Breast epithelium (tissue), 4 donors: ENCODE results near the gene CSRNP3. TPM values are rescaled to one million over a fixed set of nuclear protein-coding genes. Genes with fewer than 3 reads are reported as not detected.

Source experiments
- DNase-seq, 2 donors: peaks; one replicate each; pipeline ENCODE4 v3.0.0-alpha.2; 2019; ENCODE audit warnings: low spot score in 2 of 2
- H3K27ac ChIP-seq, 2 donors: fragments of 200-600 bp; sonication (generic) in 1 of 2; one replicate each; pipeline ENCODE4 v1.5.1; 2016 to 2019; ENCODE audit warnings: mild to moderate bottlenecking in 1 of 2
- H3K27me3 ChIP-seq, 2 donors: fragments of 200-600 bp; sonication (generic) in 1 of 2; one replicate each; pipeline versions ENCODE4 v1.5.1 to v1.6.0; 2017 to 2019; ENCODE audit warnings: control low read depth in 1 of 2, mild to moderate bottlenecking in 1 of 2
- H3K36me3 ChIP-seq: fragments of 200-600 bp; one replicate; pipeline ENCODE4 v1.5.1; 2019
- H3K4me1 ChIP-seq, 2 donors: fragments of 200-600 bp; sonication (generic); one replicate each; pipeline ENCODE4 v1.5.1; 2016 to 2019; ENCODE audit warnings: control low read depth in 1 of 2
- H3K4me3 ChIP-seq, 3 donors: fragments of 200-600 bp; sonication (generic); 1 replicate in 2 of 3; 2 replicates in 1 of 3; pipeline ENCODE4 v1.5.1; 2016 to 2019; ENCODE audit warnings: mild to moderate bottlenecking in 3 of 3, moderate library complexity in 2 of 3
- H3K9me3 ChIP-seq, 2 donors: fragments of 200-600 bp; sonication (generic) in 1 of 2; one replicate each; pipeline ENCODE4 v1.5.1; 2016 to 2019; ENCODE audit warnings: control low read depth in 1 of 2
- POLR2A ChIP-seq: fragments of 450-650 bp; IDR thresholded peaks from one replicate; pipeline ENCODE4 v1.6.1; 2016; ENCODE audit warnings: antibody characterized with exemption, mild to moderate bottlenecking, moderate library complexity
- POLR2AphosphoS5 ChIP-seq, 3 donors: sonication (generic); formaldehyde crosslinking; IDR thresholded peaks; one replicate each; pipeline ENCODE4 v1.6.1; 2017; ENCODE audit warnings: antibody characterized with exemption in 3 of 3
- intact Hi-C: fragments of 100-400 bp; cut with DNase I; formaldehyde crosslinking; loops from one replicate; pipeline ENCODE4 v1.15.1; 2023; ENCODE audit warnings: low total_unique reads
- total RNA-seq, 3 donors: library from RNA; depleted of rRNA; stranded (reverse); fragments of >200 nt; gene quantifications; one replicate each; pipeline ENCODE4 v1.1.0, GENCODE V29; 2016
- TF ChIP-seq, protein P1 (sequence below), 3 donors: fragments of 450-650 bp; IDR thresholded peaks; one replicate each; pipeline ENCODE4 v1.5.1; 2016 to 2017; ENCODE audit warnings: antibody characterized with exemption in 3 of 3, mild to moderate bottlenecking in 3 of 3, moderate library complexity in 3 of 3

CSRNP3 gene
- total RNA-seq, 3 donors from 2014 or later, result 1.4 to 10.0 (median 2.0) TPM

DNA sequence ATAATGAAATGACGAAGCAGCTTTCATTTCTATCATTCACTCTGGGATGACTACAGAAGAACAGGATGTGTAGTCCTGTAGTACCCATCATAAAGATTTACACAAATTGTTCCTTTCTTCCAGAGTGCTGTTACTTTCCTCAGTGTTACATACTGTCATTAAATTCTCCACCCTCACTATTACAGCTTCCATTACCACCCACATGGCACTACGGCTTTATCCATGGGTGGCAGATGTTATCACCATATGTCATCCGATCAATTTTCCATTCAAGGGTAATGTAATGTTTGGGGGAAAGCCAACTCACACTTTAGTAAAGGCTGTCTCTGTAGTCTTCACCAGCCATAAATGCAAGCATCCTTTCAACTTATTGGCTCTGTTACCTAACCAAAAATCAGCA lies 7.1 kb upstream of the CSRNP3 start:
- no peaks in the 10 kb centered on the region for H3K9me3 ChIP-seq
- DNase-seq, result no peak
- H3K27me3 ChIP-seq, result no peaks in the 10 kb centered on the region
- no peaks in the 10 kb centered on the region for H3K36me3 ChIP-seq
- no peak overlapping the region for H3K27ac ChIP-seq
- H3K4me1 ChIP-seq, result no peaks in the 10 kb centered on the region
- no peak for TF ChIP-seq POLR2A
- TF ChIP-seq, protein P1, sequence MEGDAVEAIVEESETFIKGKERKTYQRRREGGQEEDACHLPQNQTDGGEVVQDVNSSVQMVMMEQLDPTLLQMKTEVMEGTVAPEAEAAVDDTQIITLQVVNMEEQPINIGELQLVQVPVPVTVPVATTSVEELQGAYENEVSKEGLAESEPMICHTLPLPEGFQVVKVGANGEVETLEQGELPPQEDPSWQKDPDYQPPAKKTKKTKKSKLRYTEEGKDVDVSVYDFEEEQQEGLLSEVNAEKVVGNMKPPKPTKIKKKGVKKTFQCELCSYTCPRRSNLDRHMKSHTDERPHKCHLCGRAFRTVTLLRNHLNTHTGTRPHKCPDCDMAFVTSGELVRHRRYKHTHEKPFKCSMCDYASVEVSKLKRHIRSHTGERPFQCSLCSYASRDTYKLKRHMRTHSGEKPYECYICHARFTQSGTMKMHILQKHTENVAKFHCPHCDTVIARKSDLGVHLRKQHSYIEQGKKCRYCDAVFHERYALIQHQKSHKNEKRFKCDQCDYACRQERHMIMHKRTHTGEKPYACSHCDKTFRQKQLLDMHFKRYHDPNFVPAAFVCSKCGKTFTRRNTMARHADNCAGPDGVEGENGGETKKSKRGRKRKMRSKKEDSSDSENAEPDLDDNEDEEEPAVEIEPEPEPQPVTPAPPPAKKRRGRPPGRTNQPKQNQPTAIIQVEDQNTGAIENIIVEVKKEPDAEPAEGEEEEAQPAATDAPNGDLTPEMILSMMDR (IDR thresholded peaks at IDR 0.05), result no peak
- TF ChIP-seq POLR2AphosphoS5 (IDR thresholded peaks at IDR 0.05), result no peak
- intact Hi-C loops, result no loop called here
- H3K4me3 ChIP-seq, result no peak overlapping the region

- Histone ChIP-seq H3K4me3 (no peak overlapping the region), H3K27me3 (no peaks in the 10 kb centered on the region), H3K9me3 (no peaks in the 10 kb centered on the region), H3K4me1 (no peaks in the 10 kb centered on the region), H3K36me3 (no peaks in the 10 kb centered on the region), H3K27ac (no peak overlapping the region)
- intact Hi-C loops, result loop anchor here (5.0 kb wide), 1 partner anchor 391 kb away; no protein-coding TSS in a partner anchor
- no peak for DNase-seq
- TF ChIP-seq, protein P1 (IDR thresholded peaks at IDR 0.05), result no peak
- TF ChIP-seq POLR2A (no peak), POLR2AphosphoS5 (IDR thresholded peaks at IDR 0.05) (no peak)
These were observed 3.1 kb upstream of the CSRNP3 start for GRCh38 chr2:165466386-165466785.

DNA sequence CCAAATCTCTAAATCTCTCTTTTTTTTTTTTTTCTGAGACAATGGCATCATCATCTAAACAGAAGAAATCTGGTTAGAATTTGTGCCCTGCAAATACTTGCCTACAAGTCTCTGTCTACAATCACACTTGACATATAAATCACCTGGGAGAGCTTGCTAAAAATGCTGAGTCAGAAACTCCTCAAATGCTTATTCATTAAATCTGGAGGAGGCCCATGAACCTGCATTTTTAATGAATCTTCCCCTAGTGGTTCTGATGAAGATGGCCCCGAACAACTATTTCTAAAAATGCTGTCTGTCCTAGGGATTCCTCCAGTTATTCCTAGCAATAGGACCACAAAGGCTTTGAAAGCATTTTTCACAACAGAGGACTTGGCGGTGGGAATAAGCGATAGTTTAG lies 1.6 kb upstream of the CSRNP3 start:
- H3K36me3 ChIP-seq, result no peaks in the 10 kb centered on the region
- no peak overlapping the region for H3K4me3 ChIP-seq
- H3K27ac ChIP-seq, result no peak overlapping the region
- H3K27me3 ChIP-seq, result no peaks in the 10 kb centered on the region
- intact Hi-C loops, result loop anchor here (5.0 kb wide), 1 partner anchor 389 kb away; no protein-coding TSS in a partner anchor
- no peaks in the 10 kb centered on the region for H3K4me1 ChIP-seq
- DNase-seq, result no peak
- TF ChIP-seq, protein P1 (IDR thresholded peaks at IDR 0.05), result no peak
- TF ChIP-seq POLR2AphosphoS5 (IDR thresholded peaks at IDR 0.05) (no peak), POLR2A (no peak)
- no peaks in the 10 kb centered on the region for H3K9me3 ChIP-seq

GRCh38 chr2:165470361-165470760 lies 863 bp downstream of the CSRNP3 start:
- Histone ChIP-seq H3K9me3 (no peaks in the 10 kb centered on the region), H3K4me3 (peak overlapping the region in 2 of 3 donors; percentile 51 to 60), H3K4me1 (no peaks in the 10 kb centered on the region), H3K36me3 (no peaks in the 10 kb centered on the region), H3K27ac (no peak overlapping the region), H3K27me3 (no peaks in the 10 kb centered on the region)
- no peak for DNase-seq
- TF ChIP-seq POLR2AphosphoS5 (IDR thresholded peaks at IDR 0.05) (no peak), POLR2A (no peak)
- TF ChIP-seq, protein P1 (IDR thresholded peaks at IDR 0.05), result no peak
- intact Hi-C loops, result no loop called here

DNA sequence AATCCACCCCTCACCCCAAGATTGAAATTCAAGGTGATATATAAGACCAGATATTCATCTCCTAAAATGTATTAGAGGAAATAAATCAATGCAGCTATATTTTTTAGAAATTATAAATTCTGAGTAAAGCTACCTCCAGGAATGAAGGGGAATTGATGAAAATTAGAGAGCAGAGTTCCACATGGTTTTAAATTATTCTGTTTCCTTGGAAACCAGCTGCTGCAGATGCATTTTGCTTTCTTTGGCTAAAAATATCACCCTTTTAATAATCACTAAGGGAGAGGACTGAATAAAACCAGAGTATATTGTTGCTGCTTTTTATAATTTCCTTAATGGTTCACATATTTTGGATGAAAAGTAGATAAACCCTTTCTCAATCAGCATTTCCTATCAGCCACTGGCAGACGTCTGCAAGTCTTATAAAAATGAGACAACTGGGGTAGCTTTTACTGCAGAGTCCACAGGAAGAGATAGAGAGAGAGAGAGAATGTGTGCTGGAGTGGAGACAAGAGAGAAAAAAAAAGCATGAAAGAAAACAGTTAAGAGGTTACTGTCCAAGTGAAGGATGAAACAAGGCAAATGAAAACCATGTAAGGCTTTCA lies 2.0 kb downstream of the CSRNP3 start:
- H3K9me3 ChIP-seq, result no peaks in the 10 kb centered on the region
- intact Hi-C loops, result no loop called here
- no peaks in the 10 kb centered on the region for H3K4me1 ChIP-seq
- no peak overlapping the region for H3K27ac ChIP-seq
- H3K4me3 ChIP-seq, result peak overlapping the region in 1 of 3 donors; percentile 3
- H3K27me3 ChIP-seq, result no peaks in the 10 kb centered on the region
- TF ChIP-seq POLR2A, result no peak
- TF ChIP-seq, protein P1 (IDR thresholded peaks at IDR 0.05), result no peak
- no peak for TF ChIP-seq POLR2AphosphoS5 (IDR thresholded peaks at IDR 0.05)
- H3K36me3 ChIP-seq, result no peaks in the 10 kb centered on the region
- DNase-seq, result no peak
